Keratinocyte (primary cell): ENCODE results near the gene MTA3. TPM values are rescaled to one million over a fixed set of nuclear protein-coding genes. Genes with fewer than 3 reads are reported as not detected.

Experiments used
- DNase-seq: peaks from one replicate; pipeline ENCODE4 v3.0.0-alpha.2; 2011; ENCODE audit warnings: low read depth, missing footprints, low spot score
- FAIRE-seq: peaks from 2 replicates; lab custom pipeline; 2011; peaks lifted over from hg19 to GRCh38; lab: Jason Lieb, UNC
- H2AFZ ChIP-seq: 2 replicates; pipeline ENCODE4 v1.6.0; 2012; ENCODE audit warnings: low read length, control low read depth, inconsistent platforms; ENCODE audit not compliant: control insufficient read depth
- H3K27ac ChIP-seq: 2 replicates; pipeline ENCODE4 v1.5.1; 2011; ENCODE audit warnings: low read length; ENCODE audit not compliant: control insufficient read depth, insufficient read depth
- H3K27me3 ChIP-seq: 3 replicates; pipeline ENCODE4 v1.6.0; 2011; ENCODE audit warnings: low read length; ENCODE audit not compliant: control insufficient read depth, insufficient read depth; ENCODE audit errors: extremely low read depth
- H3K36me3 ChIP-seq, 2 experiments: 2 replicates in 1 of 2; 3 replicates in 1 of 2; pipeline ENCODE4 v1.5.1; 2011; ENCODE audit warnings: low read length in 2 of 2, mild to moderate bottlenecking in 1 of 2; ENCODE audit not compliant: control insufficient read depth in 2 of 2, insufficient read depth in 2 of 2; ENCODE audit errors: extremely low read depth in 1 of 2
- H3K4me1 ChIP-seq: 3 replicates; pipeline ENCODE4 v1.5.1; 2011; ENCODE audit warnings: low read length; ENCODE audit not compliant: control insufficient read depth, insufficient read depth; ENCODE audit errors: extremely low read depth
- H3K4me2 ChIP-seq: 3 replicates; pipeline ENCODE4 v1.6.0; 2011; ENCODE audit warnings: low read depth, low read length; ENCODE audit not compliant: control insufficient read depth, insufficient read depth; ENCODE audit errors: extremely low read depth
- H3K4me3 ChIP-seq, 3 experiments: fragments of 200-600 bp in 1 of 3; sonication (generic) in 1 of 3; 2 replicates in 2 of 3; 3 replicates in 1 of 3; pipeline ENCODE4 v1.5.1; 2011 to 2016; ENCODE audit warnings: low read length in 3 of 3, mild to moderate bottlenecking in 3 of 3, control low read depth in 2 of 3, inconsistent platforms in 1 of 3, low read depth in 1 of 3, mixed read lengths in 1 of 3, mixed run types in 1 of 3, moderate library complexity in 1 of 3; ENCODE audit not compliant: control insufficient read depth in 2 of 3, insufficient read depth in 2 of 3; ENCODE audit errors: extremely low read depth in 1 of 3
- H3K79me2 ChIP-seq: 2 replicates; pipeline ENCODE4 v1.6.0; 2012; ENCODE audit warnings: low read length; ENCODE audit not compliant: control insufficient read depth, insufficient read depth
- H3K9ac ChIP-seq: 3 replicates; pipeline ENCODE4 v1.6.0; 2011; ENCODE audit warnings: low read length; ENCODE audit not compliant: control insufficient read depth, insufficient read depth; ENCODE audit errors: extremely low read depth
- H3K9me1 ChIP-seq: 3 replicates; pipeline ENCODE4 v1.6.0; 2011; ENCODE audit warnings: low read length; ENCODE audit not compliant: control insufficient read depth, insufficient read depth; ENCODE audit errors: extremely low read depth
- H3K9me3 ChIP-seq: 2 replicates; pipeline ENCODE4 v1.5.1; 2012; ENCODE audit warnings: low read depth, low read length; ENCODE audit not compliant: control insufficient read depth
- H4K20me1 ChIP-seq: 3 replicates; pipeline ENCODE4 v1.6.0; 2011; ENCODE audit warnings: low read length; ENCODE audit not compliant: control insufficient read depth, insufficient read depth; ENCODE audit errors: extremely low read depth
- EZH2 ChIP-seq: IDR thresholded peaks from one replicate; pipeline ENCODE4 v1.6.1; 2012; ENCODE audit warnings: inconsistent platforms, mild to moderate bottlenecking, low read length, moderate library complexity
- dilution Hi-C: fragments of 300-500 bp; cut with MboI; formaldehyde crosslinking; loops from one replicate; pipeline ENCODE4 v1.7.0; 2020; ENCODE audit warnings: low sequenced_read_pairs; ENCODE audit not compliant: extremely low pct_ligation_motif_present
- polyA plus RNA-seq, 5 experiments: library from polyadenylated mRNA; depleted of rRNA in 3 of 5; stranded (reverse) in 3 of 5; stranded (forward) in 1 of 5; unstranded in 1 of 5; fragments of >200 nt; gene quantifications; 1 replicate in 1 of 5; 2 replicates in 3 of 5; 3 replicates in 1 of 5; pipeline versions ENCODE4 v1.2.1 to v1.2.3, GENCODE V29; 2011 to 2012; ENCODE audit warnings: missing spikeins in 2 of 5, low read depth in 1 of 5, low replicate concordance in 1 of 5
- TF ChIP-seq, protein P1 (sequence below), 3 experiments: IDR thresholded peaks in 1 of 3; conservative IDR thresholded peaks in 1 of 3; optimal IDR thresholded peaks in 1 of 3; 2 replicates in 2 of 3; 3 replicates in 1 of 3; pipeline versions ENCODE3 to v1.5.1; 2011; ENCODE audit warnings: low read length in 3 of 3, mild to moderate bottlenecking in 3 of 3, moderate library complexity in 2 of 3, control low read depth in 1 of 3, inconsistent platforms in 1 of 3; ENCODE audit not compliant: insufficient read depth in 2 of 3; ENCODE audit errors: extremely low read depth in 1 of 3

MTA3 gene
- polyA plus RNA-seq, 1 donor (not counting 4 experiments of a cell fraction or from before 2014, with no cell fraction given) = 34.3 TPM

DNA sequence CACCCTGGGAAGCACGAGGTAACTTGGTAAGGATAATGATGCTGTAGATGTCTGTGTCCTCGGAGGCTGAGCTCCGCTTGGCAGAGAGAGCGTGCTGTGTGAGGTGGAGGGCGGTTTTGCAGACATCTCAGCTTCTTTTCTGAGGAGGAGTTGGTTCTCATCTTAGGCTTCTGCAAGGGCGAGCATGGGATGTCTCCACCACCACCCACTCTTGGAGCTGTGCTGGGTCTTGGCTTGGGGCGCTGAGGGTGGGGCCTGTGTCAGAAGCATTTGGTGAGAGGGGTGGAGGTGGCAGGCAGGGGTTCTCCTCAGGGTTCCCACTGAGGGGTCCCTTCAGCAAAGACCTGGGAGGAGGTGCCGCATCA lies 186.3 kb downstream of the MTA3 start:
- Histone ChIP-seq H3K9ac (no peak overlapping the region), H3K9me1 (no peaks in the 10 kb centered on the region), H3K4me3 (no peak overlapping the region), H3K36me3 (peaks cover 0 to 2% of the 10 kb centered on the region in 2 experiments), H3K79me2 (no peaks in the 10 kb centered on the region), H3K27me3 (no peaks in the 10 kb centered on the region), H3K4me2 (no peak overlapping the region), H2AFZ (no peak overlapping the region), H3K27ac (no peak overlapping the region), H3K4me1 (no peaks in the 10 kb centered on the region), H3K9me3 (no peaks in the 10 kb centered on the region), H4K20me1 (no peaks in the 10 kb centered on the region)
- dilution Hi-C loops = no loop called here
- DNase-seq = no peak
- FAIRE-seq = no peak
- TF ChIP-seq, protein P1, sequence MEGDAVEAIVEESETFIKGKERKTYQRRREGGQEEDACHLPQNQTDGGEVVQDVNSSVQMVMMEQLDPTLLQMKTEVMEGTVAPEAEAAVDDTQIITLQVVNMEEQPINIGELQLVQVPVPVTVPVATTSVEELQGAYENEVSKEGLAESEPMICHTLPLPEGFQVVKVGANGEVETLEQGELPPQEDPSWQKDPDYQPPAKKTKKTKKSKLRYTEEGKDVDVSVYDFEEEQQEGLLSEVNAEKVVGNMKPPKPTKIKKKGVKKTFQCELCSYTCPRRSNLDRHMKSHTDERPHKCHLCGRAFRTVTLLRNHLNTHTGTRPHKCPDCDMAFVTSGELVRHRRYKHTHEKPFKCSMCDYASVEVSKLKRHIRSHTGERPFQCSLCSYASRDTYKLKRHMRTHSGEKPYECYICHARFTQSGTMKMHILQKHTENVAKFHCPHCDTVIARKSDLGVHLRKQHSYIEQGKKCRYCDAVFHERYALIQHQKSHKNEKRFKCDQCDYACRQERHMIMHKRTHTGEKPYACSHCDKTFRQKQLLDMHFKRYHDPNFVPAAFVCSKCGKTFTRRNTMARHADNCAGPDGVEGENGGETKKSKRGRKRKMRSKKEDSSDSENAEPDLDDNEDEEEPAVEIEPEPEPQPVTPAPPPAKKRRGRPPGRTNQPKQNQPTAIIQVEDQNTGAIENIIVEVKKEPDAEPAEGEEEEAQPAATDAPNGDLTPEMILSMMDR (optimal IDR thresholded peaks at IDR 0.05 in 1 of 3, IDR thresholded peaks at IDR 0.05 in 1 of 3, conservative IDR thresholded peaks at IDR 0.05 in 1 of 3; ENCODE audit: extremely low read depth in 1 of 3, insufficient read depth in 2 of 3, low read length in 3 of 3) = no peak
- no peak for TF ChIP-seq EZH2

DNA sequence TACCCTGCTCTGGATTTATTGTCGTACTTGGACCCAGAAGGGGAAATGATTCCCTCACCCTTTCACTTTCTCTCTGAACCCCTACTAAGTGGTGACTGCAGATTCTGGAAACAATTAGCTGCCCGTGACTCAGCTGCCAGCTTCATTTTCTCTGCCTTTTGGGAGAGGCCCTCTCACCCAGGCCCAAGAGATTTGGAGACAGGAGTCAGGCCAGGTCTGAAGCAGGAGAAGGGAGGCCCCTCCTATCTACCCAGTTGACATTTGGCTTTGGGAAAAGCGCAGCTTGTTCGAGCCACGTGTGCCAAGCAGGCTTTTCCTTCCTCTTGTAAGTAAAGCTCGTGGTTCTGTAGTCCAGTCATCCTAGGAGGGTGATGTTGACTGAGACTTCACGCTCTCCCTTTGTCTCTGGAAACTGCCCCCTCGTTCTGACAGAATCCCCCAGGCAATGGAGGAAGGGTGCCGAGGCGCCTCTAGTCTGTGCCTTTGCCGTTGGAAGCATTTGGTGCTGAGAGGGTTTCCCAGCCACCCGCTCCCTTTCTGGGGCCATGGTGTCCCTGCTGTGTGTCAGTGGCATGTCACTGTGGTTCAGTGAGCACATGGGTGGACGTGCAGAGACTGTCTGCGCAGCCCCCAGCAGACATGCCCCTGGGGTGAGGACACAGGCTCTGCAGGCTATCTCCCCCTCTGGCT lies 186.9 kb downstream of the MTA3 start:
- H4K20me1 ChIP-seq = peaks cover 2% of the 10 kb centered on the region
- H3K27ac ChIP-seq = no peak overlapping the region

More for the DNA sequence above, 186.9 kb downstream of the MTA3 start:
- H2AFZ ChIP-seq = no peak overlapping the region
- no peaks in the 10 kb centered on the region for H3K79me2 ChIP-seq
- FAIRE-seq = no peak
- no peak overlapping the region for H3K4me2 ChIP-seq
- H3K4me3 ChIP-seq = no peak overlapping the region
- DNase-seq = no peak
- H3K36me3 ChIP-seq = peaks cover 0 to 2% of the 10 kb centered on the region in 2 experiments
- H3K9ac ChIP-seq = no peak overlapping the region
- no peaks in the 10 kb centered on the region for H3K9me3 ChIP-seq
- dilution Hi-C loops = no loop called here
- H3K9me1 ChIP-seq = no peaks in the 10 kb centered on the region
- no peaks in the 10 kb centered on the region for H3K4me1 ChIP-seq
- no peak for TF ChIP-seq EZH2
- TF ChIP-seq, protein P1 (optimal IDR thresholded peaks at IDR 0.05 in 1 of 3, IDR thresholded peaks at IDR 0.05 in 1 of 3, conservative IDR thresholded peaks at IDR 0.05 in 1 of 3; ENCODE audit: extremely low read depth in 1 of 3, insufficient read depth in 2 of 3, low read length in 3 of 3) = no peak
- H3K27me3 ChIP-seq = no peaks in the 10 kb centered on the region
